Mesendoderm (in vitro differentiated cells): ENCODE measurements around the gene FOS.

Experiments
- DNase-seq: peaks from one replicate; pipeline ENCODE4 v3.0.0; 2013
- H2AK5ac ChIP-seq: 2 replicates; pipeline ENCODE4 v1.6.1; 2013; ENCODE audit warnings: low read length, inconsistent platforms
- H2BK120ac ChIP-seq: 2 replicates; pipeline ENCODE4 v1.6.1; 2013; ENCODE audit warnings: low read depth, mild to moderate bottlenecking, low read length, moderate library complexity, mixed read lengths
- H2BK15ac ChIP-seq: replicated peaks from 2 replicates; pipeline ENCODE4 v1.6.1; 2013; ENCODE audit warnings: low read depth, mild to moderate bottlenecking, moderate library complexity
- H2BK5ac ChIP-seq: 2 replicates; pipeline ENCODE4 v1.6.1; 2013; ENCODE audit warnings: low read length, inconsistent platforms
- H3K18ac ChIP-seq: 2 replicates; pipeline ENCODE4 v1.6.1; 2013; ENCODE audit warnings: mild to moderate bottlenecking, low read length, mixed read lengths
- H3K23ac ChIP-seq: one replicate; pipeline ENCODE4 v1.6.1; 2013; ENCODE audit warnings: low read length
- H3K27ac ChIP-seq: 2 replicates; pipeline ENCODE4 v1.5.1; 2013; ENCODE audit warnings: low read depth, mild to moderate bottlenecking, inconsistent platforms, low read length, moderate library complexity
- H3K27me3 ChIP-seq: 2 replicates; pipeline ENCODE4 v1.6.1; 2013; ENCODE audit warnings: low read length, control low read depth, mild to moderate bottlenecking, inconsistent platforms; ENCODE audit not compliant: insufficient read depth, poor library complexity
- H3K36me3 ChIP-seq: 2 replicates; pipeline ENCODE4 v1.6.1; 2013; ENCODE audit warnings: low read length, inconsistent platforms; ENCODE audit not compliant: control insufficient read depth, insufficient read depth
- H3K4ac ChIP-seq: one replicate; pipeline ENCODE4 v1.6.1; 2013; ENCODE audit warnings: low read depth, mild to moderate bottlenecking, low read length, moderate library complexity
- H3K4me1 ChIP-seq: 2 replicates; pipeline ENCODE4 v1.6.1; 2013; ENCODE audit warnings: low read depth, low read length, inconsistent platforms; ENCODE audit not compliant: control insufficient read depth
- H3K4me2 ChIP-seq: 2 replicates; pipeline ENCODE4 v1.6.1; 2013; ENCODE audit warnings: low read length
- H3K4me3 ChIP-seq: 2 replicates; pipeline ENCODE4 v1.5.1; 2013; ENCODE audit warnings: mild to moderate bottlenecking, low read length
- H3K56ac ChIP-seq: one replicate; pipeline ENCODE4 v1.6.1; 2013; ENCODE audit warnings: low read length
- H3K79me1 ChIP-seq: 2 replicates; pipeline ENCODE4 v1.6.1; 2013; ENCODE audit warnings: low read length, inconsistent platforms
- H3K79me2 ChIP-seq: 2 replicates; pipeline ENCODE4 v1.6.1; 2013; ENCODE audit warnings: mild to moderate bottlenecking, low read length; ENCODE audit not compliant: control insufficient read depth, insufficient read depth
- H3K9ac ChIP-seq: 2 replicates; pipeline ENCODE4 v1.6.1; 2013; ENCODE audit warnings: low read length, inconsistent platforms
- H4K5ac ChIP-seq: one replicate; pipeline ENCODE4 v1.6.1; 2013; ENCODE audit warnings: low read length
- H4K8ac ChIP-seq: one replicate; pipeline ENCODE4 v1.6.1; 2013; ENCODE audit warnings: low read depth, mild to moderate bottlenecking, control low read depth, low read length, moderate library complexity
- WGBS: extraction: QIAGEN DNeasy Blood & Tissue Kit; methylation state at CpG from one replicate; pipeline ENCODE4 v1.1.7; 2013; ENCODE audit warnings: low lambda C conversion rate, missing lambda C conversion rate; ENCODE audit not compliant: insufficient coverage; ENCODE audit errors: extremely low coverage; 5-methylcytosine and 5-hydroxymethylcytosine counted together

The FOS gene

GRCh38 chr14:75283162-75283832 lies 4.7 kb downstream of the FOS start:
- Histone ChIP-seq H2BK5ac (no peak overlapping the region), H2BK120ac (no peak overlapping the region), H3K4me2 (no peak overlapping the region), H4K8ac (no peak overlapping the region), H3K4me3 (no peak overlapping the region), H3K18ac (no peak overlapping the region), H3K79me1 (peaks cover 10% of the 10 kb centered on the region), H2BK15ac (no peak overlapping the region), H3K4ac (no peak overlapping the region), H3K79me2 (peaks cover 5% of the 10 kb centered on the region), H3K27ac (no peak overlapping the region), H3K27me3 (no peaks in the 10 kb centered on the region), H4K5ac (no peak overlapping the region), H3K4me1 (peaks cover 20% of the 10 kb centered on the region), H3K36me3 (no peaks in the 10 kb centered on the region), H2AK5ac (no peak overlapping the region), H3K9ac (no peak overlapping the region), H3K56ac (no peak overlapping the region), H3K23ac (no peak overlapping the region)
- WGBS, result no CpG with 5 or more reads among the region's 13 CpGs
- DNase-seq, result peak; percentile 56

- peaks cover 5% of the 10 kb centered on the region for H3K79me2 ChIP-seq
- no peak overlapping the region for H3K4ac ChIP-seq
- peak; percentile 51 for DNase-seq
- no peak overlapping the region for H3K27ac ChIP-seq
- H2BK120ac ChIP-seq, result no peak overlapping the region
- no peak overlapping the region for H3K4me2 ChIP-seq
- no peaks in the 10 kb centered on the region for H3K27me3 ChIP-seq
- H3K56ac ChIP-seq, result peak overlapping the region; percentile 27
- H2BK5ac ChIP-seq, result no peak overlapping the region
- no peak overlapping the region for H3K18ac ChIP-seq
- H3K79me1 ChIP-seq, result peaks cover 10% of the 10 kb centered on the region
- H2AK5ac ChIP-seq, result no peak overlapping the region
- H4K5ac ChIP-seq, result no peak overlapping the region
- no peak overlapping the region for H3K23ac ChIP-seq
- no peak overlapping the region for H2BK15ac ChIP-seq
- no peaks in the 10 kb centered on the region for H3K36me3 ChIP-seq
- peaks cover 20% of the 10 kb centered on the region for H3K4me1 ChIP-seq
- no peak overlapping the region for H3K9ac ChIP-seq
- H3K4me3 ChIP-seq, result no peak overlapping the region
- no CpG with 5 or more reads among the region's 5 CpGs for WGBS
- no peak overlapping the region for H4K8ac ChIP-seq
Observed at GRCh38 chr14:75283833-75284563, 5.4 kb downstream of the FOS start.

- Histone ChIP-seq H3K56ac (no peak overlapping the region), H3K23ac (no peak overlapping the region), H2BK120ac (no peak overlapping the region), H3K27me3 (no peaks in the 10 kb centered on the region), H3K9ac (no peak overlapping the region), H3K4me3 (no peak overlapping the region), H3K79me1 (peaks cover 4% of the 10 kb centered on the region), H2AK5ac (no peak overlapping the region), H3K4ac (no peak overlapping the region), H3K4me2 (no peak overlapping the region), H3K79me2 (no peaks in the 10 kb centered on the region), H2BK15ac (no peak overlapping the region), H3K4me1 (peaks cover 14% of the 10 kb centered on the region), H4K5ac (no peak overlapping the region), H4K8ac (no peak overlapping the region), H2BK5ac (no peak overlapping the region), H3K36me3 (no peaks in the 10 kb centered on the region), H3K27ac (no peak overlapping the region), H3K18ac (no peak overlapping the region)
- DNase-seq, result no peak
Observed at GRCh38 chr14:75285331-75285730, 6.7 kb downstream of the FOS start.

GRCh38 chr14:75286313-75286712 lies 7.7 kb downstream of the FOS start:
- peaks cover 5% of the 10 kb centered on the region for H3K4me1 ChIP-seq
- H4K8ac ChIP-seq, result no peak overlapping the region
- no peak overlapping the region for H3K9ac ChIP-seq
- H3K23ac ChIP-seq, result no peak overlapping the region
- H3K18ac ChIP-seq, result no peak overlapping the region
- H3K4ac ChIP-seq, result no peak overlapping the region
- no peak overlapping the region for H3K27ac ChIP-seq
- peak; percentile 46 for DNase-seq
- H2BK5ac ChIP-seq, result no peak overlapping the region
- no CpG with 5 or more reads among the region's 5 CpGs for WGBS
- H2AK5ac ChIP-seq, result no peak overlapping the region
- no peak overlapping the region for H2BK15ac ChIP-seq
- no peak overlapping the region for H2BK120ac ChIP-seq
- H3K36me3 ChIP-seq, result no peaks in the 10 kb centered on the region
- no peaks in the 10 kb centered on the region for H3K79me1 ChIP-seq
- no peak overlapping the region for H4K5ac ChIP-seq
- H3K79me2 ChIP-seq, result no peaks in the 10 kb centered on the region
- H3K4me2 ChIP-seq, result no peak overlapping the region
- H3K4me3 ChIP-seq, result no peak overlapping the region
- no peaks in the 10 kb centered on the region for H3K27me3 ChIP-seq
- no peak overlapping the region for H3K56ac ChIP-seq

GRCh38 chr14:75289840-75290388 lies 11.3 kb downstream of the FOS start:
- Histone ChIP-seq H3K4me3 (no peak overlapping the region), H2AK5ac (no peak overlapping the region), H3K79me1 (no peaks in the 10 kb centered on the region), H2BK5ac (no peak overlapping the region), H4K8ac (no peak overlapping the region), H3K36me3 (no peaks in the 10 kb centered on the region), H2BK15ac (no peak overlapping the region), H3K27ac (no peak overlapping the region), H3K4me1 (peaks cover 3% of the 10 kb centered on the region), H3K56ac (no peak overlapping the region), H3K4ac (no peak overlapping the region), H3K27me3 (no peaks in the 10 kb centered on the region), H3K23ac (no peak overlapping the region), H4K5ac (no peak overlapping the region), H3K9ac (no peak overlapping the region), H3K4me2 (no peak overlapping the region), H3K18ac (no peak overlapping the region), H3K79me2 (no peaks in the 10 kb centered on the region), H2BK120ac (no peak overlapping the region)
- whole genome bisulfite sequencing, result no CpG with 5 or more reads among the region's 3 CpGs
- no peak for DNase-seq
